GM18517 (cell line): ENCODE measurements around the gene LY6G6C.

Experiments
- ATAC-seq: cut with Tn5 transposase; IDR thresholded peaks from one replicate; pipeline ENCODE4 v1.9.1; 2021; ENCODE audit warnings: mild to moderate bottlenecking, moderate library complexity; ENCODE audit not compliant: unreplicated experiment

The LY6G6C gene

GRCh38 chr6:31727717-31728671 lies 6.4 kb upstream of the LY6G6C start:
- ATAC-seq: no peak

- peak; percentile 47 for ATAC-seq
Observed at GRCh38 chr6:31727034-31727716, 5.6 kb upstream of the LY6G6C start.

- ATAC-seq: no peak
Observed at GRCh38 chr6:31725502-31726350, 4.2 kb upstream of the LY6G6C start.

- no peak for ATAC-seq
Observed at GRCh38 chr6:31723980-31724691, 2.6 kb upstream of the LY6G6C start.

GRCh38 chr6:31723245-31723979 lies 1.9 kb upstream of the LY6G6C start, which contains the start of gene MPIG6B:
MPIG6B (plus strand) TSS chr6:31723373; CDS start chr6:31723384, 11 bp downstream.
- no peak for ATAC-seq

GRCh38 chr6:31722173-31722572 lies 627 bp upstream of the LY6G6C start:
- no peak for ATAC-seq

- no peak for ATAC-seq
Observed at GRCh38 chr6:31720196-31720770, 1.3 kb downstream of the LY6G6C start.

- ATAC-seq: no peak
Observed at GRCh38 chr6:31719001-31719400, 2.5 kb downstream of the LY6G6C start.

GRCh38 chr6:31718265-31718664 lies 3.3 kb downstream of the LY6G6C start:
- ATAC-seq: no peak

GRCh38 chr6:31717499-31718222 lies 3.9 kb downstream of the LY6G6C start:
- no peak for ATAC-seq

GRCh38 chr6:31715022-31715958 lies 6.3 kb downstream of the LY6G6C start, which contains the start of gene LY6G6D:
LY6G6D (plus strand) TSS chr6:31715348; CDS start chr6:31715356, 8 bp downstream.
- no peak for ATAC-seq

- ATAC-seq: no peak
Observed at GRCh38 chr6:31713991-31714684, 7.4 kb downstream of the LY6G6C start.

- no peak for ATAC-seq
Observed at GRCh38 chr6:31713465-31713864, 8.1 kb downstream of the LY6G6C start.

GRCh38 chr6:31712296-31712695 lies 9.2 kb downstream of the LY6G6C start:
- ATAC-seq: no peak

GRCh38 chr6:31711233-31711632 lies 10.3 kb downstream of the LY6G6C start:
- ATAC-seq: no peak

GRCh38 chr6:31710523-31711219 lies 10.9 kb downstream of the LY6G6C start:
- ATAC-seq: no peak
